ENCODE data around the gene DHRS12. TPM values are rescaled to one million over a fixed set of nuclear protein-coding genes. Genes with fewer than 3 reads are reported as not detected.

The DHRS12 gene
- total RNA-seq, 4 donors from 2014 or later = 11.8 to 22.2 (median 17.4) TPM

DNA sequence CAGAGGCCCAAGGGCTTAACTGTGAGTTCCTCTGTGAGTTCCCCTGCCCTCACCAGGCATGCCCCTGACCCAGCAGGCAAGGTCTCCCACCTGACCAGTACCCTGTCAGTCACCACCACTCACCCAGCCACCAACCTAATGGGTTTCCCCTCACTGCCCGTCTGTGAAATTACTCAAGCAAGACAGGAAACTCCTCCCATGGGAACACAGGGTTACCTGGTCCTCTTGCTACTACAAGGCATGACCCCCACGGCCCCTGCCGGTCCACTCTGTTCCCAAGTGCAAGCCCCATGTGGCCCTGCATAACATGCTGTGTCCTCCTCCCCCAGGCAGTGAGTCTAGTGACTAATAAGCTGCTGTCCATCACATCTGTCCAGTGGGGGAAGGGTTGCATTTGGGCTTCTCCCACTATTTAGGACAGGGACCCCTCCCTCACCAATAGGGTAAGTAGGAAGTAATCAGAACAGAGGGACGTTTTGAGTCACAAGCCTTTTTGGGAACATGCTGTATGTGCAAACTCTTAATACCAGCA, 8.0 kb upstream of the DHRS12 start:
- ATAC-seq (ENCODE audit: low FRiP score) (no peak), DNase-seq (ENCODE audit: low spot score) (no peak)
- no peak for TF ChIP-seq CTCF (IDR thresholded peaks at IDR 0.05)

- DNase-seq (ENCODE audit: low spot score) = no peak
- ATAC-seq (ENCODE audit: low FRiP score) = no peak
- no peak for TF ChIP-seq CTCF (IDR thresholded peaks at IDR 0.05)
These were observed 7.1 kb upstream of the DHRS12 start for GRCh38 chr13:51811046-51811445.

GRCh38 chr13:51808811-51809210, 4.8 kb upstream of the DHRS12 start:
- TF ChIP-seq CTCF (IDR thresholded peaks at IDR 0.05) = no peak
- DNase-seq (ENCODE audit: low spot score) (no peak), ATAC-seq (ENCODE audit: low FRiP score) (no peak)

- DNase-seq (ENCODE audit: low spot score) (no peak), ATAC-seq (ENCODE audit: low FRiP score) (no peak)
- no peak for TF ChIP-seq CTCF (IDR thresholded peaks at IDR 0.05)
These were observed 3.1 kb upstream of the DHRS12 start for GRCh38 chr13:51807041-51807440.

GRCh38 chr13:51806566-51806965, 2.6 kb upstream of the DHRS12 start:
- no peak for TF ChIP-seq CTCF (IDR thresholded peaks at IDR 0.05)
- ATAC-seq (ENCODE audit: low FRiP score) = no peak
- DNase-seq (ENCODE audit: low spot score) = no peak

DNA sequence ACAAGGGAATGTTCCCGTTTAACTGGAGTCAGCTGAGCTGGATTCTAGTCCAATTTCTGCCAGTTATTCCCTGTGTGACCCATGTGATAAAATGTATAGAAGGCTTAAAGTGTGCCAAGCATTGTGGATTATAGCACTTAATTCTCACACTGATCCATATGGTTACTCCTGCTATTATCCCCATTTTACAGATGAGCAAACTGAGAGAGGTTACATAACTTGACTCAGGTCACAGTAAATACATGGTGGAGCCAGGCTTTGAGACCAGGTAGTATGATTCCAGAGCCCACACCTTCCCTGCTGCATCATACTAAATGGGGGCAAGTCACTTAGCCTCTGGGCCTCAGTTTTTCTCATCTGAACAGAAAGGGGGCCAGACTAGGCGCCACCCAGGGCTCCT, 2.0 kb upstream of the DHRS12 start:
- ATAC-seq (ENCODE audit: low FRiP score) (no peak), DNase-seq (ENCODE audit: low spot score) (no peak)
- no peak for TF ChIP-seq CTCF (IDR thresholded peaks at IDR 0.05)

GRCh38 chr13:51805313-51805712, 1.4 kb upstream of the DHRS12 start:
- DNase-seq (ENCODE audit: low spot score) = no peak
- no peak for ATAC-seq (ENCODE audit: low FRiP score)
- TF ChIP-seq CTCF (IDR thresholded peaks at IDR 0.05) = no peak
